A204.1 (cell line): ENCODE results near the gene SOSTDC1.
"Not testable (repeated sequence)": the region's sequence is repeated elsewhere in the genome, so short reads cannot be mapped to it uniquely, and the experiment has no call there.

Experiments used
- FAIRE-seq: peaks from 2 replicates; lab custom pipeline; 2012; peaks lifted over from hg19 to GRCh38; lab: Jason Lieb, UNC

The SOSTDC1 gene

GRCh38 chr7:16465469-16466361 lies at the start of gene SOSTDC1:
Gene SOSTDC1, minus strand, starts transcription at chr7:16465738. Its CDS starts 70 bp downstream, at chr7:16465668.
- FAIRE-seq, result no peak

- no peak for FAIRE-seq
These were observed 49.2 kb upstream of the SOSTDC1 start for GRCh38 chr7:16514729-16515128.

GRCh38 chr7:16514271-16514670 lies 48.7 kb upstream of the SOSTDC1 start:
- no peak for FAIRE-seq

GRCh38 chr7:16512097-16512496 lies 46.6 kb upstream of the SOSTDC1 start:
- no peak for FAIRE-seq

- FAIRE-seq, result no peak
These were observed 45.8 kb upstream of the SOSTDC1 start for GRCh38 chr7:16511314-16511713.

GRCh38 chr7:16509829-16510228 lies 44.3 kb upstream of the SOSTDC1 start:
- FAIRE-seq, result no peak

GRCh38 chr7:16506422-16506821 lies 40.9 kb upstream of the SOSTDC1 start:
- not testable (repeated sequence) for FAIRE-seq

- no peak for FAIRE-seq
These were observed 38.5 kb upstream of the SOSTDC1 start for GRCh38 chr7:16504019-16504418.

- FAIRE-seq, result no peak
These were observed 36.8 kb upstream of the SOSTDC1 start for GRCh38 chr7:16502303-16502702.

- no peak for FAIRE-seq
These were observed 32.6 kb upstream of the SOSTDC1 start for GRCh38 chr7:16498122-16498521.

GRCh38 chr7:16494955-16495719 lies 29.6 kb upstream of the SOSTDC1 start:
- no peak for FAIRE-seq

- FAIRE-seq, result no peak
These were observed 29.0 kb upstream of the SOSTDC1 start for GRCh38 chr7:16494551-16494950.

- FAIRE-seq, result no peak
These were observed 27.7 kb upstream of the SOSTDC1 start for GRCh38 chr7:16493266-16493665.

GRCh38 chr7:16492513-16493062 lies 27.1 kb upstream of the SOSTDC1 start:
- no peak for FAIRE-seq

- no peak for FAIRE-seq
These were observed 25.6 kb upstream of the SOSTDC1 start for GRCh38 chr7:16491148-16491547.

GRCh38 chr7:16484453-16485158 lies 19.1 kb upstream of the SOSTDC1 start:
- no peak for FAIRE-seq

GRCh38 chr7:16479591-16479990 lies 14.1 kb upstream of the SOSTDC1 start:
- no peak for FAIRE-seq

- FAIRE-seq, result no peak
These were observed 13.6 kb upstream of the SOSTDC1 start for GRCh38 chr7:16479161-16479560.

- FAIRE-seq, result no peak
These were observed 6.4 kb upstream of the SOSTDC1 start for GRCh38 chr7:16471933-16472332.

- no peak for FAIRE-seq
These were observed 1.4 kb downstream of the SOSTDC1 start for GRCh38 chr7:16463949-16464715.

- no peak for FAIRE-seq
These were observed 2.0 kb downstream of the SOSTDC1 start for GRCh38 chr7:16463520-16463919.
